Measurements from ENCODE around the gene MPHOSPH6. TPM values are rescaled to one million over a fixed set of nuclear protein-coding genes. Genes with fewer than 3 reads are reported as not detected.
A peak's percentile ranks its signal among the peaks of the same experiment; 100 is the strongest.

Gene MPHOSPH6
- total and polyA plus RNA-seq, 2 of the 13 experiments (the other 11 are each of a cell fraction or from before 2014, with no cell fraction given): 28.4 to 76.4 TPM

DNA sequence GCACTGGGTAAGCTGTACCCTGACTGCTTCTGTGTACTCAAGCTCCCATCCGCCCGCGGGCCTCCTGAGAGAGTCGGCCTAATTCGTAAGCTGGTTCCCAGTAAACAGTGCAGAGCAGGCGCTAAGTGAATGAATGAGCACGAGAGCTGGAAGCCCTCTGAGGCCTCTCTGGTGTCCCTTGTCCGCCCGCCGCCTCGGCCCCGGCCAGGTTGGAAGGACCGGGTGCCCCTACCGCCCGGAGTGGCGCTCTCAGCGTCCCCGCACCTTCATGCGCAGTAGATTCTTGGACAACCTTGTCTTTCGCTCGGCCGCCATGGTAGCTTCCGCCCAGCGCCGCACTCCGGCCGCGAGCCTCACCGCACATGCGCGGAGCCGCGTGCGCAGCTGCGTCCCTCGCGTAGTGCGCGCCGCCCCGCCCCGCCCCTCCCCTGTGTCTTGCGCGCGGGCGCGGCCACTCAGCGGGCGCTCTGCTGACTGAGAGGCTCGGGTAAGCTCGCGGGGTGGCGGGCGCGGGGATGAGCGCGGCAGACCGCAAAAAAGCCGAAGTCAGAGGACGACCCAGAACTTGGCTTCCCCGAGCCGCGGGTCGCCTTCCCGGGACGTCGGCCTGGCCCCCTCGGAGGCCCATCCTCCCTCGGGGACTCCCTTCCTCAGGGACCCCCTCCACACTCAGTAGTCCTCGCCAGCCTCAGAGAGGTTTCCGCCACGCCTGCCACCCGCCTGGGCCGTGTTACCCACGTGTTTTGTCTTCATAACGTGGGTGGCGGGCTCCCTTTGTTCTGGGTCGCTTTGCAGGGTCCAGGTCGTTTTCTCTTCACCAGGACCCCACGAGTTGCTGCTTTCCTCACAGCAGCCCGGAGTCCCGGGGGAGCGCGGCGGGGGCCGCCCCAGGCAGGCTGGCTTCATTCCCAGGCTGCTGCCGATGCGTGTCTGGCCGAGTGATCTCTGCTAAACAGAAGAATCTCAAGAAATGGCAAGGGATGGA lies at the start of gene MPHOSPH6 (continued):
- TF ChIP-seq, protein P1, sequence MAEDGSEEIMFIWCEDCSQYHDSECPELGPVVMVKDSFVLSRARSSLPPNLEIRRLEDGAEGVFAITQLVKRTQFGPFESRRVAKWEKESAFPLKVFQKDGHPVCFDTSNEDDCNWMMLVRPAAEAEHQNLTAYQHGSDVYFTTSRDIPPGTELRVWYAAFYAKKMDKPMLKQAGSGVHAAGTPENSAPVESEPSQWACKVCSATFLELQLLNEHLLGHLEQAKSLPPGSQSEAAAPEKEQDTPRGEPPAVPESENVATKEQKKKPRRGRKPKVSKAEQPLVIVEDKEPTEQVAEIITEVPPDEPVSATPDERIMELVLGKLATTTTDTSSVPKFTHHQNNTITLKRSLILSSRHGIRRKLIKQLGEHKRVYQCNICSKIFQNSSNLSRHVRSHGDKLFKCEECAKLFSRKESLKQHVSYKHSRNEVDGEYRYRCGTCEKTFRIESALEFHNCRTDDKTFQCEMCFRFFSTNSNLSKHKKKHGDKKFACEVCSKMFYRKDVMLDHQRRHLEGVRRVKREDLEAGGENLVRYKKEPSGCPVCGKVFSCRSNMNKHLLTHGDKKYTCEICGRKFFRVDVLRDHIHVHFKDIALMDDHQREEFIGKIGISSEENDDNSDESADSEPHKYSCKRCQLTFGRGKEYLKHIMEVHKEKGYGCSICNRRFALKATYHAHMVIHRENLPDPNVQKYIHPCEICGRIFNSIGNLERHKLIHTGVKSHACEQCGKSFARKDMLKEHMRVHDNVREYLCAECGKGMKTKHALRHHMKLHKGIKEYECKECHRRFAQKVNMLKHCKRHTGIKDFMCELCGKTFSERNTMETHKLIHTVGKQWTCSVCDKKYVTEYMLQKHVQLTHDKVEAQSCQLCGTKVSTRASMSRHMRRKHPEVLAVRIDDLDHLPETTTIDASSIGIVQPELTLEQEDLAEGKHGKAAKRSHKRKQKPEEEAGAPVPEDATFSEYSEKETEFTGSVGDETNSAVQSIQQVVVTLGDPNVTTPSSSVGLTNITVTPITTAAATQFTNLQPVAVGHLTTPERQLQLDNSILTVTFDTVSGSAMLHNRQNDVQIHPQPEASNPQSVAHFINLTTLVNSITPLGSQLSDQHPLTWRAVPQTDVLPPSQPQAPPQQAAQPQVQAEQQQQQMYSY (CRISPR knock-in tag; IDR thresholded peaks at IDR 0.05): peak; percentile 37; the same call in 1 of the 2 replicates
- TF ChIP-seq ZNF724P (CRISPR knock-in tag; IDR thresholded peaks at IDR 0.05; ENCODE audit: borderline replicate concordance) (peak; percentile 65; the same call in 1 of the 2 replicates), ZNF121 (CRISPR knock-in tag; IDR thresholded peaks at IDR 0.05) (peak; percentile 54; the same call in 1 of the 2 replicates), ZNF781 (CRISPR knock-in tag; IDR thresholded peaks at IDR 0.05; ENCODE audit: borderline replicate concordance, not compliant biosample characterization) (peak; percentile 95), MEF2D (CRISPR knock-in tag; IDR thresholded peaks at IDR 0.05) (no peak; the same call in none of the 2 replicates), MYNN (CRISPR knock-in tag; IDR thresholded peaks at IDR 0.05; ENCODE audit: low read depth) (no peak), HNRNPUL1 (IDR thresholded peaks at IDR 0.05; ENCODE audit: low read depth, low read length) (no peak), SRSF4 (IDR thresholded peaks at IDR 0.05; ENCODE audit: low read depth, low read length, poor library complexity, severe bottlenecking) (no peak), ZBTB1 (CRISPR knock-in tag; IDR thresholded peaks at IDR 0.05; ENCODE audit: borderline replicate concordance) (no peak), RFX1 (IDR thresholded peaks at IDR 0.05) (no peak), SNRNP70 (IDR thresholded peaks at IDR 0.05; ENCODE audit: low read depth, low read length) (no peak), ZNF703 (CRISPR knock-in tag; IDR thresholded peaks at IDR 0.05; ENCODE audit: borderline replicate concordance) (peak; percentile 92; the same call in 1 of the 2 replicates), ZNF749 (CRISPR knock-in tag; IDR thresholded peaks at IDR 0.05; ENCODE audit: borderline replicate concordance) (peak; percentile 89), KMT2A (CRISPR knock-in tag; IDR thresholded peaks at IDR 0.05) (peak; percentile 90), ZNF431 (CRISPR knock-in tag; IDR thresholded peaks at IDR 0.05; ENCODE audit: borderline replicate concordance, low read depth) (peak; percentile 98), SSRP1 (CRISPR knock-in tag; IDR thresholded peaks at IDR 0.05) (no peak), ZNF570 (CRISPR knock-in tag; IDR thresholded peaks at IDR 0.05; ENCODE audit: borderline replicate concordance) (peak; percentile 83; the same call in 1 of the 2 replicates)
- TF ChIP-seq, protein P2, sequence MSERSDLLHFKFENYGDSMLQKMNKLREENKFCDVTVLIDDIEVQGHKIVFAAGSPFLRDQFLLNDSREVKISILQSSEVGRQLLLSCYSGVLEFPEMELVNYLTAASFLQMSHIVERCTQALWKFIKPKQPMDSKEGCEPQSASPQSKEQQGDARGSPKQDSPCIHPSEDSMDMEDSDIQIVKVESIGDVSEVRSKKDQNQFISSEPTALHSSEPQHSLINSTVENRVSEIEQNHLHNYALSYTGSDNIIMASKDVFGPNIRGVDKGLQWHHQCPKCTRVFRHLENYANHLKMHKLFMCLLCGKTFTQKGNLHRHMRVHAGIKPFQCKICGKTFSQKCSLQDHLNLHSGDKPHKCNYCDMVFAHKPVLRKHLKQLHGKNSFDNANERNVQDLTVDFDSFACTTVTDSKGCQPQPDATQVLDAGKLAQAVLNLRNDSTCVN (CRISPR knock-in tag; IDR thresholded peaks at IDR 0.05; ENCODE audit: borderline replicate concordance): peak; percentile 68; the same call in 1 of the 2 replicates
- TF ChIP-seq, protein P3, sequence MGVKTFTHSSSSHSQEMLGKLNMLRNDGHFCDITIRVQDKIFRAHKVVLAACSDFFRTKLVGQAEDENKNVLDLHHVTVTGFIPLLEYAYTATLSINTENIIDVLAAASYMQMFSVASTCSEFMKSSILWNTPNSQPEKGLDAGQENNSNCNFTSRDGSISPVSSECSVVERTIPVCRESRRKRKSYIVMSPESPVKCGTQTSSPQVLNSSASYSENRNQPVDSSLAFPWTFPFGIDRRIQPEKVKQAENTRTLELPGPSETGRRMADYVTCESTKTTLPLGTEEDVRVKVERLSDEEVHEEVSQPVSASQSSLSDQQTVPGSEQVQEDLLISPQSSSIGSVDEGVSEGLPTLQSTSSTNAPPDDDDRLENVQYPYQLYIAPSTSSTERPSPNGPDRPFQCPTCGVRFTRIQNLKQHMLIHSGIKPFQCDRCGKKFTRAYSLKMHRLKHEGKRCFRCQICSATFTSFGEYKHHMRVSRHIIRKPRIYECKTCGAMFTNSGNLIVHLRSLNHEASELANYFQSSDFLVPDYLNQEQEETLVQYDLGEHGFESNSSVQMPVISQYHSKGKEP (CRISPR knock-in tag; IDR thresholded peaks at IDR 0.05): 0 out of 2 replicates have a peak, but pooled peaks have one; percentile 51

Data from HepG2 (cell line).